Measurements from ENCODE around the gene KIF26B. TPM values are rescaled to one million over a fixed set of nuclear protein-coding genes. Genes with fewer than 3 reads are reported as not detected.

The KIF26B gene
- polyA plus RNA-seq, 1 donor (not counting 4 experiments of a cell fraction or from before 2014, with no cell fraction given) = 0.58 TPM

DNA sequence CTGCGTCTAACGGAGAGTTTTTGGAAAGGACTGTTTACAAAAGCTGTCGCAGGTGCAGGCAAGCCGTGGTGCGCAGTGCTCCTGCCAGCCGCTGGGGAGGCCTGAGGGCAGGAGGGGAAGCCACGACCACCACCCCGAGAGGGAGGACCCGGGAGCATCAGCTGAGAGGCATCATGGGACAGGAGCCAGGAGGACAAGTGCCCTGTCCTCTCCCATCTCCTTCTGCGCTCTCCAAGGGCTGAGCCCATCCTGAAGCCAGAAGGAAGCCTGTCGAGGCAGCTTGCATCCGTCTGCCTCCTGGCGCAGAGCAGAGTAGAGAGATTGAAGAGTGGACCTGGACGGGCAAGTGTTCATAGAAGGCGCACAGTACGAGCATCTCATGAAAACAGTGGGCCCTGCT is 310.9 kb downstream of the KIF26B start:
- TF ChIP-seq, protein P1, sequence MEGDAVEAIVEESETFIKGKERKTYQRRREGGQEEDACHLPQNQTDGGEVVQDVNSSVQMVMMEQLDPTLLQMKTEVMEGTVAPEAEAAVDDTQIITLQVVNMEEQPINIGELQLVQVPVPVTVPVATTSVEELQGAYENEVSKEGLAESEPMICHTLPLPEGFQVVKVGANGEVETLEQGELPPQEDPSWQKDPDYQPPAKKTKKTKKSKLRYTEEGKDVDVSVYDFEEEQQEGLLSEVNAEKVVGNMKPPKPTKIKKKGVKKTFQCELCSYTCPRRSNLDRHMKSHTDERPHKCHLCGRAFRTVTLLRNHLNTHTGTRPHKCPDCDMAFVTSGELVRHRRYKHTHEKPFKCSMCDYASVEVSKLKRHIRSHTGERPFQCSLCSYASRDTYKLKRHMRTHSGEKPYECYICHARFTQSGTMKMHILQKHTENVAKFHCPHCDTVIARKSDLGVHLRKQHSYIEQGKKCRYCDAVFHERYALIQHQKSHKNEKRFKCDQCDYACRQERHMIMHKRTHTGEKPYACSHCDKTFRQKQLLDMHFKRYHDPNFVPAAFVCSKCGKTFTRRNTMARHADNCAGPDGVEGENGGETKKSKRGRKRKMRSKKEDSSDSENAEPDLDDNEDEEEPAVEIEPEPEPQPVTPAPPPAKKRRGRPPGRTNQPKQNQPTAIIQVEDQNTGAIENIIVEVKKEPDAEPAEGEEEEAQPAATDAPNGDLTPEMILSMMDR (optimal IDR thresholded peaks at IDR 0.05 in 1 of 3, IDR thresholded peaks at IDR 0.05 in 1 of 3, conservative IDR thresholded peaks at IDR 0.05 in 1 of 3; ENCODE audit: extremely low read depth in 1 of 3, insufficient read depth in 2 of 3, low read length in 3 of 3) = no peak
- TF ChIP-seq EZH2 (IDR thresholded peaks at IDR 0.05; ENCODE audit: low read length) = no peak
- no peaks in the 10 kb centered on the region for H3K27me3 ChIP-seq (ENCODE audit: control insufficient read depth, extremely low read depth, insufficient read depth, low read length)
- DNase-seq (ENCODE audit: low read depth, low spot score) (no peak), FAIRE-seq (no peak)
- H4K20me1 ChIP-seq (ENCODE audit: control insufficient read depth, extremely low read depth, insufficient read depth, low read length) = no peaks in the 10 kb centered on the region
- H3K9me3 ChIP-seq (ENCODE audit: control insufficient read depth, low read depth, low read length) = no peaks in the 10 kb centered on the region
- no peak overlapping the region for H3K4me2 ChIP-seq (ENCODE audit: control insufficient read depth, extremely low read depth, insufficient read depth, low read depth, low read length)
- no peaks in the 10 kb centered on the region for H3K4me1 ChIP-seq (ENCODE audit: control insufficient read depth, extremely low read depth, insufficient read depth, low read length)
- H3K9me1 ChIP-seq (ENCODE audit: control insufficient read depth, extremely low read depth, insufficient read depth, low read length) = no peaks in the 10 kb centered on the region
- no peaks in the 10 kb centered on the region for H3K36me3 ChIP-seq (ENCODE audit: control insufficient read depth in 2 of 2, extremely low read depth in 1 of 2, insufficient read depth in 2 of 2, low read length in 2 of 2)
- H2AFZ ChIP-seq (ENCODE audit: control insufficient read depth, low read length) = no peak overlapping the region
- no peaks in the 10 kb centered on the region for H3K79me2 ChIP-seq (ENCODE audit: control insufficient read depth, insufficient read depth, low read length)
- H3K4me3 ChIP-seq (ENCODE audit: control insufficient read depth in 2 of 3, extremely low read depth in 1 of 3, insufficient read depth in 2 of 3, low read depth in 1 of 3, low read length in 3 of 3) = no peak overlapping the region
- H3K9ac ChIP-seq (ENCODE audit: control insufficient read depth, extremely low read depth, insufficient read depth, low read length) = no peak overlapping the region
- dilution Hi-C loops (cut with MboI; ENCODE audit: extremely low pct_ligation_motif_present, low sequenced_read_pairs) = no loop called here
- H3K27ac ChIP-seq (ENCODE audit: control insufficient read depth, insufficient read depth, low read length) = no peak overlapping the region

DNA sequence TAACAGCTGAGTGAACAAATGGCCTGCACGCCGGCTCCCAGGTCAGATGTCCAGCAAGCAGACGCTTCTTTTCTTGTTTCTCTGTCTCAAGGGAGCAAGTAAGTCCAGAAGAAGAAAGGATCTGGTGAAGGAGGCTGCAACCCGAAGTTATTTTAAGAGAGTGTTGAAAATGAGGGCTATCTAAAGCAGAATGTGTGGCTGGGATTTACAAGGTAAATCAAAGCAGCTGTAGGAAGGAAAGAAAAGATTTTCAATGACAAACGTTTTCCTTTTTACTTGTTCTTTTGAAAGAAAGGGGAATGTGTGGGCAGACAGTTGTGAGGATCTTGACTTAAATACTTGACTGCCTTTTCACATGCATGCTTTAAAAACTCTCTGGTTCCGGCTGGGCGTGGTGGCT is 311.5 kb downstream of the KIF26B start:
- DNase-seq (ENCODE audit: low read depth, low spot score) (no peak), FAIRE-seq (no peak)
- dilution Hi-C loops (cut with MboI; ENCODE audit: extremely low pct_ligation_motif_present, low sequenced_read_pairs) = no loop called here
- TF ChIP-seq, protein P1 (optimal IDR thresholded peaks at IDR 0.05 in 1 of 3, IDR thresholded peaks at IDR 0.05 in 1 of 3, conservative IDR thresholded peaks at IDR 0.05 in 1 of 3; ENCODE audit: extremely low read depth in 1 of 3, insufficient read depth in 2 of 3, low read length in 3 of 3) = no peak
- no peak for TF ChIP-seq EZH2 (IDR thresholded peaks at IDR 0.05; ENCODE audit: low read length)
- Histone ChIP-seq H2AFZ (ENCODE audit: control insufficient read depth, low read length) (no peak overlapping the region), H3K9me1 (ENCODE audit: control insufficient read depth, extremely low read depth, insufficient read depth, low read length) (no peaks in the 10 kb centered on the region), H3K27ac (ENCODE audit: control insufficient read depth, insufficient read depth, low read length) (no peak overlapping the region), H3K4me1 (ENCODE audit: control insufficient read depth, extremely low read depth, insufficient read depth, low read length) (no peaks in the 10 kb centered on the region), H3K36me3 (ENCODE audit: control insufficient read depth in 2 of 2, extremely low read depth in 1 of 2, insufficient read depth in 2 of 2, low read length in 2 of 2) (no peaks in the 10 kb centered on the region), H4K20me1 (ENCODE audit: control insufficient read depth, extremely low read depth, insufficient read depth, low read length) (no peaks in the 10 kb centered on the region), H3K9me3 (ENCODE audit: control insufficient read depth, low read depth, low read length) (no peaks in the 10 kb centered on the region), H3K4me2 (ENCODE audit: control insufficient read depth, extremely low read depth, insufficient read depth, low read depth, low read length) (no peak overlapping the region), H3K27me3 (ENCODE audit: control insufficient read depth, extremely low read depth, insufficient read depth, low read length) (no peaks in the 10 kb centered on the region), H3K4me3 (ENCODE audit: control insufficient read depth in 2 of 3, extremely low read depth in 1 of 3, insufficient read depth in 2 of 3, low read depth in 1 of 3, low read length in 3 of 3) (no peak overlapping the region), H3K79me2 (ENCODE audit: control insufficient read depth, insufficient read depth, low read length) (no peaks in the 10 kb centered on the region), H3K9ac (ENCODE audit: control insufficient read depth, extremely low read depth, insufficient read depth, low read length) (no peak overlapping the region)
